ENCODE measurements around the gene MELTF.

GRCh38 chr3:196967412-196968232 lies 62.0 kb downstream of the MELTF start:
- no peak for TF ChIP-seq CTCF (conservative IDR thresholded peaks at IDR 0.05)
- TF ChIP-seq ZFX (IDR thresholded peaks at IDR 0.05), result no peak
